ENCODE measurements around the gene MTFP1.

DNA sequence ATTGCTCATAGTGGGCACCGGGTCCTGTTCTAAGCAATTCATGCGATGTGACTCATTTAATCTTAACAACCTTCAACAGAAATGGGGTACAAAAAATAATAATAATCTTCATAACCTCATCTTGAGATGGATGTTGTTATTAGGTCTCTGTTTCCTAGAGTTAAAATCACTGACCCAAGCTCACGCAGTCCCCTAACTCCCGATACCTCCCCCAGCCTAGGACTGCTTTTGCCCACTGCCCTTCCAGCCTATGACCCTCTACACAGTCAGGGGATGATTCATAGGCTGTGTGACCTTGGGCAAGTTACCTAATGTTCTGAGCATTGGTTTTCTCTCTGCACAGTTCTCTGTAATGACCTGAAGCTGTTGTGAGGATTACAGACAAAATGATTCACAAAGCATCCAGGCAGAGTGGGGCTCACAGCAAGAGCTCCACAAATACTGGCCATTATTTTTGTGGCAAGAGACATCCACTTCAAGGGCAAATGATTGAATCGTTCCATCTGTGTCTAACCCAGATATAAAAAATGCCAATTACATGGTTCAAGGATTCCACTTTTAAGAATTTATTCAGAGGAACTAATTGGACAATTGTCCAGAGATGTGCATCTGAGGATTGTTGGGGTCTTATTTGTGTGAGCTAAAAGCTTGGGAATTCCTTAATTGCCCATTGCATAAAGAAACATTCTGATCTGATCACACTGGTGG, 20.0 kb downstream of the MTFP1 start:
- TF ChIP-seq, protein P1, sequence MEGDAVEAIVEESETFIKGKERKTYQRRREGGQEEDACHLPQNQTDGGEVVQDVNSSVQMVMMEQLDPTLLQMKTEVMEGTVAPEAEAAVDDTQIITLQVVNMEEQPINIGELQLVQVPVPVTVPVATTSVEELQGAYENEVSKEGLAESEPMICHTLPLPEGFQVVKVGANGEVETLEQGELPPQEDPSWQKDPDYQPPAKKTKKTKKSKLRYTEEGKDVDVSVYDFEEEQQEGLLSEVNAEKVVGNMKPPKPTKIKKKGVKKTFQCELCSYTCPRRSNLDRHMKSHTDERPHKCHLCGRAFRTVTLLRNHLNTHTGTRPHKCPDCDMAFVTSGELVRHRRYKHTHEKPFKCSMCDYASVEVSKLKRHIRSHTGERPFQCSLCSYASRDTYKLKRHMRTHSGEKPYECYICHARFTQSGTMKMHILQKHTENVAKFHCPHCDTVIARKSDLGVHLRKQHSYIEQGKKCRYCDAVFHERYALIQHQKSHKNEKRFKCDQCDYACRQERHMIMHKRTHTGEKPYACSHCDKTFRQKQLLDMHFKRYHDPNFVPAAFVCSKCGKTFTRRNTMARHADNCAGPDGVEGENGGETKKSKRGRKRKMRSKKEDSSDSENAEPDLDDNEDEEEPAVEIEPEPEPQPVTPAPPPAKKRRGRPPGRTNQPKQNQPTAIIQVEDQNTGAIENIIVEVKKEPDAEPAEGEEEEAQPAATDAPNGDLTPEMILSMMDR (IDR thresholded peaks at IDR 0.05), result no peak
- TF ChIP-seq POLR2A (IDR thresholded peaks at IDR 0.05), result no peak

Measured in lower leg skin (tissue), 3 donors.